ENCODE results near the gene CSTF2T. TPM values are rescaled to one million over a fixed set of nuclear protein-coding genes. Genes with fewer than 3 reads are reported as not detected.

The CSTF2T gene
- total RNA-seq, 1 donor, result 14.8 TPM

DNA sequence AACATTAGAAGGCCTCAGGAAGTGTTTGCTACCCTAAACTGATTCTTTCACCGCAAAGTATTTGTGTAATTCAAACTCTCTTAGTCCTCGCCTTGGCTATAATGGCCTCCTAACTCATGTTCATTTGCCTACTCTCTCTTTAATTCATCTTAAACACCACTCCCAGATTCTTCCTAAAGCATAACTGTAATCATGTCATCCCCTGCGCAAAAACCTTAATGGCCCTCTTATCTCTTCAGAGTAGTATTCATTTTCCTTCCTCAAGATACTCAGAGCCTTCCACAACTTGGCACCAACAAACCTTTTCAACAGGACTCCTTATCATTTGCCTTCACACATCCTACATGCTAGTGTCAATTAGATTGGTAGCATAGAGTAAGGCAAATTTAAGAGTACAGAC lies 42.9 kb downstream of the CSTF2T start:
- Histone ChIP-seq H3K36me3 (ENCODE audit: insufficient read depth, low read length) (no peaks in the 10 kb centered on the region), H3K4me1 (ENCODE audit: insufficient read depth, low read length) (no peaks in the 10 kb centered on the region), H3K9me3 (ENCODE audit: low read depth, low read length) (no peaks in the 10 kb centered on the region), H3K79me2 (ENCODE audit: insufficient read depth, low read length) (no peaks in the 10 kb centered on the region), H3K4me3 (ENCODE audit: insufficient read depth, low read length) (no peak overlapping the region), H2AFZ (ENCODE audit: low read length) (no peak overlapping the region), H3K27me3 (ENCODE audit: insufficient read depth, low read length) (no peaks in the 10 kb centered on the region), H3K4me2 (ENCODE audit: insufficient read depth, low read length) (no peak overlapping the region), H4K20me1 (ENCODE audit: insufficient read depth, low read length) (no peaks in the 10 kb centered on the region), H3K27ac (ENCODE audit: low read depth, low read length) (no peak overlapping the region)
- TF ChIP-seq, protein P1, sequence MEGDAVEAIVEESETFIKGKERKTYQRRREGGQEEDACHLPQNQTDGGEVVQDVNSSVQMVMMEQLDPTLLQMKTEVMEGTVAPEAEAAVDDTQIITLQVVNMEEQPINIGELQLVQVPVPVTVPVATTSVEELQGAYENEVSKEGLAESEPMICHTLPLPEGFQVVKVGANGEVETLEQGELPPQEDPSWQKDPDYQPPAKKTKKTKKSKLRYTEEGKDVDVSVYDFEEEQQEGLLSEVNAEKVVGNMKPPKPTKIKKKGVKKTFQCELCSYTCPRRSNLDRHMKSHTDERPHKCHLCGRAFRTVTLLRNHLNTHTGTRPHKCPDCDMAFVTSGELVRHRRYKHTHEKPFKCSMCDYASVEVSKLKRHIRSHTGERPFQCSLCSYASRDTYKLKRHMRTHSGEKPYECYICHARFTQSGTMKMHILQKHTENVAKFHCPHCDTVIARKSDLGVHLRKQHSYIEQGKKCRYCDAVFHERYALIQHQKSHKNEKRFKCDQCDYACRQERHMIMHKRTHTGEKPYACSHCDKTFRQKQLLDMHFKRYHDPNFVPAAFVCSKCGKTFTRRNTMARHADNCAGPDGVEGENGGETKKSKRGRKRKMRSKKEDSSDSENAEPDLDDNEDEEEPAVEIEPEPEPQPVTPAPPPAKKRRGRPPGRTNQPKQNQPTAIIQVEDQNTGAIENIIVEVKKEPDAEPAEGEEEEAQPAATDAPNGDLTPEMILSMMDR (IDR thresholded peaks at IDR 0.05; ENCODE audit: extremely low read depth, low read depth, low read length), result no peak
- no peak for DNase-seq (ENCODE audit: insufficient read length, low spot score, missing footprints)

DNA sequence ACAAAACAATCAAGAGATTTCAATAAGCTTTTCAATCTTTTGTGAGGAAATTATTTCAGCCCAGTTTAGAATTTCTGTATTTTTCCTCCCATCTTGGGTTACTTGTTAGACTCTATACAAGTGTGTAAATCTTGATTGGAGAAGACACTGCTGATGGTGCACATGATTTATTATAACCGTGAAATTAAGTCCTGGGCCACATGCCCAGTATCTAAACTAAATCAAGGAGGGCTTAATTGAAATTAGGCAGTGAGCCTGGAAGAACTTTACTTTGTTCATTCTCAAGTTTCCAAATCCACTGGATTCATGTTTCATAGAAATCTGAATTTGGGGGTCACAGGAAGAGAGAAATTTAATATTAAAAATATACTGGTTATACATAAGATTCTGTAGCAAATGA lies 44.5 kb downstream of the CSTF2T start:
- Histone ChIP-seq H3K36me3 (ENCODE audit: insufficient read depth, low read length) (no peaks in the 10 kb centered on the region), H2AFZ (ENCODE audit: low read length) (no peak overlapping the region), H3K27ac (ENCODE audit: low read depth, low read length) (no peak overlapping the region), H3K27me3 (ENCODE audit: insufficient read depth, low read length) (no peaks in the 10 kb centered on the region), H3K4me2 (ENCODE audit: insufficient read depth, low read length) (no peak overlapping the region), H3K9me3 (ENCODE audit: low read depth, low read length) (no peaks in the 10 kb centered on the region), H3K4me1 (ENCODE audit: insufficient read depth, low read length) (no peaks in the 10 kb centered on the region), H3K4me3 (ENCODE audit: insufficient read depth, low read length) (no peak overlapping the region), H4K20me1 (ENCODE audit: insufficient read depth, low read length) (no peaks in the 10 kb centered on the region), H3K79me2 (ENCODE audit: insufficient read depth, low read length) (no peaks in the 10 kb centered on the region)
- DNase-seq (ENCODE audit: insufficient read length, low spot score, missing footprints), result no peak
- TF ChIP-seq, protein P1 (IDR thresholded peaks at IDR 0.05; ENCODE audit: extremely low read depth, low read depth, low read length), result no peak

DNA sequence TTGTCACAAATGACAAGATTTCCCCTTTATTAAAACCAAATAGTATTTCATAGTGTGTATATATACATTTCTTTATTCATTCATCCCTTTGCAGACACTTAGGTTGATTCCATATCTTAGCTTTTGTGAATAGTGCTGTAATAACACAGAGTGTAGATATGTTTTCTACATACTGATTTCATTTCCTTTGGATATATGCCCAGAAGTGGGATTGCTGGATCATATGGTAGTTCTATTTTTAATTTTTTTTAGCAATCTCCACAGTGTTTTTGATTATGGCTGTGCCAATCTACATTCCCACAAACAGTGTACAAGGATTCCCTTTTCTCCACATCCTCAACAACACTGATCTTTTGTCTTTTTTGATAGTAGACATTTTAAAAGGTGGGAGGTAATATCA lies 46.4 kb downstream of the CSTF2T start:
- Histone ChIP-seq H3K27ac (ENCODE audit: low read depth, low read length) (no peak overlapping the region), H2AFZ (ENCODE audit: low read length) (no peak overlapping the region), H3K4me3 (ENCODE audit: insufficient read depth, low read length) (no peak overlapping the region), H4K20me1 (ENCODE audit: insufficient read depth, low read length) (no peaks in the 10 kb centered on the region), H3K4me1 (ENCODE audit: insufficient read depth, low read length) (no peaks in the 10 kb centered on the region), H3K79me2 (ENCODE audit: insufficient read depth, low read length) (no peaks in the 10 kb centered on the region), H3K36me3 (ENCODE audit: insufficient read depth, low read length) (no peaks in the 10 kb centered on the region), H3K27me3 (ENCODE audit: insufficient read depth, low read length) (no peaks in the 10 kb centered on the region), H3K4me2 (ENCODE audit: insufficient read depth, low read length) (no peak overlapping the region), H3K9me3 (ENCODE audit: low read depth, low read length) (no peaks in the 10 kb centered on the region)
- TF ChIP-seq, protein P1 (IDR thresholded peaks at IDR 0.05; ENCODE audit: extremely low read depth, low read depth, low read length), result no peak
- no peak for DNase-seq (ENCODE audit: insufficient read length, low spot score, missing footprints)

DNA sequence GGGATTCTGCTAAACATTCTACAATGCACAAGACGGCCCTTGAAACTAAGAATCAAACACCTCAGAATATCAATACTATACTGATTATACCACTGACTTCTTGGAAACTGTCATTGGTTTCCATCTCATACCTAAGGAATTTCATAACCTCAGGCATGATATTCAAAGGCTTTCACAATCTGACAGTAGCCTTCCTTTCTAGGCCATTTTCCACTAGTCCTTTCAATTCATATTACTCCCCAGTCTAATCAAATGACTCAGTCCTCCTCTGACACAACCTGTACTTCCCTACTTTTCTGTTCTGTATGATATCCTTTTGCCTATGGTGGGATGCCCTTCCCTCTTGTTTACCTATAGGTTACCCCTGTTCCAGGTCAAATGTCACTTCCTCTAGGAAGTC lies 48.3 kb downstream of the CSTF2T start:
- Histone ChIP-seq H3K4me3 (ENCODE audit: insufficient read depth, low read length) (no peak overlapping the region), H3K36me3 (ENCODE audit: insufficient read depth, low read length) (no peaks in the 10 kb centered on the region), H3K79me2 (ENCODE audit: insufficient read depth, low read length) (no peaks in the 10 kb centered on the region), H2AFZ (ENCODE audit: low read length) (no peak overlapping the region), H3K27me3 (ENCODE audit: insufficient read depth, low read length) (no peaks in the 10 kb centered on the region), H3K9me3 (ENCODE audit: low read depth, low read length) (no peaks in the 10 kb centered on the region), H3K4me2 (ENCODE audit: insufficient read depth, low read length) (no peak overlapping the region), H3K4me1 (ENCODE audit: insufficient read depth, low read length) (no peaks in the 10 kb centered on the region), H4K20me1 (ENCODE audit: insufficient read depth, low read length) (no peaks in the 10 kb centered on the region), H3K27ac (ENCODE audit: low read depth, low read length) (no peak overlapping the region)
- no peak for DNase-seq (ENCODE audit: insufficient read length, low spot score, missing footprints)
- TF ChIP-seq, protein P1 (IDR thresholded peaks at IDR 0.05; ENCODE audit: extremely low read depth, low read depth, low read length), result no peak

Data from osteoblast (primary cell).